HT-29 (cell line): ENCODE measurements around the gene C10orf143. TPM values are rescaled to one million over a fixed set of nuclear protein-coding genes. Genes with fewer than 3 reads are reported as not detected.
A peak's percentile ranks its signal among the peaks of the same experiment; 100 is the strongest.
"Not testable (repeated sequence)": the region's sequence is repeated elsewhere in the genome, so short reads cannot be mapped to it uniquely, and the experiment has no call there.

Experiments
- DNase-seq: peaks from one replicate; pipeline ENCODE4 v3.0.0-alpha.2; 2015; ENCODE audit warnings: low spot score
- total RNA-seq: library from RNA; depleted of rRNA; stranded (reverse); fragments of >200 nt; shearing (Covaris generic); gene quantifications from 2 replicates; pipeline ENCODE4 v1.2.3, GENCODE V29; 2014; rRNA removed

C10orf143 gene
- 0.91 TPM in 1 of 2 replicates, not detected in the other for total RNA-seq

DNA sequence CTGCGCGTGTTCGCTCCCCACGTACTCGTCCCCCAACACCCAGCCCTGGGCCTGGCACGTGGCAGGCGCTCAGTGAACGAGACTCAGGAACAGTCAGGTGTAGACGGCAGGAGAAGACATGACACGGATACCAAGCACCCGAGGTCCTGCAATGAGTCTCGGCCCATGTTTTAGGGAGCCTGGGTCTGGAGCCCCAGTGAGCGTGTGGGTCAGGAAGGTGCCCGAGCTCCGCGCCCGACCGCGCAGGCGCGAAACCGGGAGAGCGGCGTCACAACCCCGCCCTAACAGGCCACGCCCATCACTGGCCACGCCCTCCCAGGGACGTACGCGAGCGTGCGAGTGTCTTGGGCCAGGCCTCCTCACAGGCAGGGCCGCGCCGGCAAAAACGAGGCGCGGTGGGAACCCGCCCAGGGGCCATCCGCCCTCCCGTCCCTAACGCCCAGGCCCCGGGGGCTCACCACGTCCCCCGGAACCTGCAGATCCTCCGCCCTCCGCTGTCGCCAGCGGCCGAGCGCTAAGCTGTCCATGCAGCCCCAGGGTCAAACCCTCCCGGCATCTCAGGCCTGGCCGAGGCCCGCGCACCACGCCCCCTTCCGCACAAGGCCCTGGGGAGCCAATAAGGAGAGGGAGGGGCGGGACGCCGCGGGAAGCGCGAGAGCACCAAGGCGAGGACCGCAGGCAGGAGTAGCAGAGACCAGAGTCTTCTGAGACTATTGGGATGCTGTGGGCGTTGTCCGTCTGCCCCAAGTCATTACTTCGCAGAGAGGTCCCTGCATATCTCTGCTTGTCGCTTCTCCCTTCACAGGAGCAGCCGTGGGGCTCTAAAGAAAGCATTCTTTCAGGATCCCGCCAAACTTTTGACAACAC, at the start of gene C10orf143:
Gene C10orf143, minus strand, starts transcription at position 585 of the 867 bp plus-strand sequence. Its CDS starts 58 bp downstream, at position 527.
- DNase-seq: peak; percentile 93

DNA sequence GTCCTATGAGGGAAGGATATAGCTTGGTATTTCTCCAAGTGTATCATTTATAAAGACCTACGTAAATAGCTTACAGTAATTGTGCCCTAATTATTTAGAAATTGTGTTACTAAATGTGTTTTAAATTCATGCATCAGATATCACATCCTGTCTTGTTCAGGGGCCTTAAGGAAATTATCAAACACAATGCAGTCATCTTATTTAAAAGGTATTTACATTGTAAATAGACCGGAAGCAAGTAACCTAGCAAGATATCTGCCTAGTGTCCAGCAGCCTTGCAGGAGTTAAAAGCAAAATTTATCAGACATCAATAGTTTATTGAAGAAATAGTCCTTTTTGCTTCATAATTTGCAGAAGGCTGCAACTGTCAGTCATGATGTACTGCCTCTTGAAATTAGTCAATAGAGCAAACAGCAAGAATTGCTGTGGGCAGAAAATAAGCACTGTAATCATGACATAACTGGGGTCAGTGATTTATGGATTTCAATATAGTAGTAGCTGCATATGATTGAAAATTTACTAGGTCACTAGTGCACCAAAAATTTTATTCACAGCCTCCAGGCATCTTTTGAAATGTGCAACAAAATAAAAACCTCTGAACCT, 48.7 kb upstream of the C10orf143 start:
- DNase-seq: no peak

DNA sequence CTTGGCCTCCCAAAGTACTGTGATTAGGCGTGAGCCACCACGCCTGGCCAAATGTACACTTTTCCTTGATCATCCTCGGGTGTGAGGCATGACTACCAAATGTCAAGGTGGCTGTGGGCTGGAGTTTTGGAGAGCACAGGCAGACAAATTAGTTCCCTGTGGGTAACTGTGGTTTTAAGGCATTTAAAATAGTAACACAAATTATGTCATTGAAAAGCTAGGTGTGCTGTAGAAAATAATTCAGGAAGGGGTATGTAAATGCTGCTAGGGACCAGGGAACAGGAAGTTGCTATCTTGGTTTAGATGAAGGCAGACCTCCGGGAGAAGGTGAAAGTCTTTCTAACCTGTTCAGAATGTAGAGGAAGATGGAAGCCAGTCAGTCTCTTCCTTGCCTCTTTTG, 35.4 kb upstream of the C10orf143 start:
- no peak for DNase-seq

GRCh38 chr10:130141878-130142277, 31.2 kb upstream of the C10orf143 start:
- no peak for DNase-seq

DNA sequence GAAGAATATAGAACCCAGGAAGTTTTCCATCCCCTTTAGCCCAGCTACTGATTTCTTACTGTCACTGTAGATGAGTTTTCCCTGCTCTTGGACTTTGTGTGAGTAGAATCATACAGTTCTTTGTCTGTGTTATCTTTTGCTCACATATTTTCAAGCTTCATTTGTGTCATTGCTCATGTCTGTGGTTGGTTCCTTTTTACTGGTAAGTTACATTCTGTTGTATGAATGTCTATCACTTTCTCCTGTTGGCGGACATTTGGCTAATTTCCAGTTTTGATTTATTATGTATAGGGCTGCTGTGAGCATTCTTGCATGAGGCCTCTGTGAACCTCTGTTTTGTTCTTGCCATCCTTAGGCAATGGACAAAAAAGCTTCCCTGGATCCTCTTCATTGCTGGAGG, 30.8 kb upstream of the C10orf143 start:
- no peak for DNase-seq

DNA sequence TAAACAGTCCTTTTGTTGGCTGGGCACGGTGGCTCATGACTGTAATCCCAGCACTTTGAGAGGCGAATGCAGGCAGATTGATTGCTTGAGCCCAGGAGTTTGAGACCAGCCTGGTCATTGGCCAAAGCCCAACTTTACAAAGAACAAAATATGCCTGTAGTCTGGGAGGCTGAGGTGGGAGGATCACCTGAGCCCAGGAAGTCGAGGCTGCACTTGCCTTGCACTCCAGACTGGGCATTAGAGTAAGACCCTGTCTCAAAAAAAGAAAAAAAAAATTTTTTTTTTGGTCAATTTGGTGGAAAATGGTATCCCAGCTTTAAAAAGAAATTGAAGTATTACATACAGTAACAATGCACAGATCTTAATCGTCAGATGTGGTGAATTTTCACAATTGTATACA, 30.4 kb upstream of the C10orf143 start:
- no peak for DNase-seq

- no peak for DNase-seq
Measured at GRCh38 chr10:130140425-130140824, 29.8 kb upstream of the C10orf143 start.

- DNase-seq: peak; percentile 65
Measured at GRCh38 chr10:130138479-130138866, 27.8 kb upstream of the C10orf143 start.

DNA sequence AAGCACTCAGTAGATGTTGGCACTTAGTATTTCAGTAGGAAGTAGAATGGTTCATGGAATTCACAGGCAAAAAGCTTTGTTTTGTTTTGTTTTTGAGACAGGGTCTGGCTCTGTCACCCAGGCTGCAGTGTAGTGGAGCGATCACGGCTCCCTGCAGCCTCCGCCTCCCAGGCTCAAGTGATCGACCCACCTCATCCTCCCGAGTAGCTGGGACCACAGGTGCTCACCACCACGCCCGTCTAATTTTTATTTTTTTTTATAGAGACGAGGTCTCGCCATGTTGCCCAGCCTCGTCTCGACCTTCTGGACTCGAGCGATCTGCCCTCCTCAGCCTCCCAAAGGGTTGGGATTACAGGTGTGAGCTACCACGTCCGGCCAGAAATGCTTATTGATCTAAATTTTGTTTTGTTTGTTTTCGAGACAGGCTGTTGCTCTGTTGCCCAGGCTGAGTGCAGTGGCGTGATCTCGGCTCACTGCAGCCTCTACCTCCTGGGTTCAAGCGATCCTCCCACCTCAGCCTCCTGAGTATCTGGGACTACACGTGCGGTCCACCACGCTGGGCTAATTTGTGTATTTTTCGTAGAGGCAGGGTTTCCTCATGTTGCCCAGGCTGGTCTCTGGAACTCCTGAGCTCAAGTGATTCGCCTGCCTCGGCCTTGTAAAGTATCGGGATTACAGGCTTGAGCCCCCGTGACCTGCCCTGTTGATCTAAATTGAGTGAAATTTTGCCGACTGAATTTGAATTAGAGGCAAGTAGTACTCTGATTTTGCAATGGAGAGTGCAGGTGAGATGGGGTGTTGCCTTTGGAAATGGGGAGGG, 27.2 kb upstream of the C10orf143 start:
- DNase-seq: no peak

GRCh38 chr10:130137090-130137448, 26.4 kb upstream of the C10orf143 start:
- DNase-seq: peak; percentile 51

- DNase-seq: peak; percentile 84
Measured at GRCh38 chr10:130136226-130137089, 25.8 kb upstream of the C10orf143 start, which contains the start of gene GLRX3. TSS of gene GLRX3 (plus strand) at chr10:130136391. CDS start at chr10:130136421, 30 bp downstream.

- DNase-seq: no peak
Measured at GRCh38 chr10:130135676-130136225, 25.1 kb upstream of the C10orf143 start.

DNA sequence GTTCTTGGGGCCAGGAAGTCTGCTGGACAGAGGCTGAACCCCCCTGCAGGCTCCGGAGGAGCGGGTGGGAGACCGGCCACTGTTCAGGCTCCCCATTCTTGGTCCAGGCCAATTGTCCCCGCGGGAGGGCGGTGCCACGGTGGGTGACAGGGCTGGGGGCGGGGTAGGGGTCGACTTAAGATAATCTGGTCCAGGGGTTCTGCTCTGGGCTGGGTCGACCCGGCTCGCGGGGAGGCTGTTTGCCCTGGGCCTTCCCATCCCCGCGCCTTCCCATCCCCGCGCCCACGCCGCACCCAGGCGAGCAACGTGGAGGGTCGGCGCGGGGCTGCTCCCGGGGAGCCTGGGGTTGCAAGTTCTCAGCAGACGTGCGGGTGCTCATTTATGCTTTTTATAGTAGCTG, 18.3 kb upstream of the C10orf143 start:
- DNase-seq: no peak

DNA sequence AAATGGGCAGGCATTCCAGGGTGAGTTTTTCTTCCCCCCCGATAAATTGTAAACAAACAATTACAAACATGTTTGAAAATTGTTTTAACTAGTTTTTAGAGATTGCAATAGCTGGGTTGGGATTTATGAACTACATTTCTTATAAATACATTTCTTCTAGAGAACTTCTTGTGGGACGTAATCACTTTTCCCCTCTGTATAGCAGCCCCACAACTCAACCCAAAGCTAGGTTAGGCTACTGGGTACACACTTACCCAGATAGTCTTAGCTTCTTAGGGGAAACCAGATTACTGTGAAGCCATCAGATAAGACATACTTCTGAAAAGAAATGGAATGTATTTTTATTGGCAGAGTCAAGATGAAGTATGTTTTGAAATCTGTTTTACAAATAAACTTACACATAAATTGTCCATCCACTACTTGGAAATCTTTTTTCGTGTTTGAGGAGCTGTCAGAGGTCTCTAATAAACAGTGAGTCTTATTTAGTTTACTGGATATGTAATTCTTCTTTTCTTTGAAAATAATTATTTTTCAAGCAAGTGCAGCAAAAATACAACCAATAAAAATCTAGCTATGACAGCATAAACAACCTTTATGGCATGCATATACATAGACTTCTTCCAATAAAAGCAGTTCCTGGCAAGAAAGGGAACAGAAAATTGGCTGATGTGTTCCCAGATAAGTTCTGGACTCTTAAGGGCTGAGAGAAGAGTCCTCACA, 17.6 kb upstream of the C10orf143 start:
- no peak for DNase-seq

DNA sequence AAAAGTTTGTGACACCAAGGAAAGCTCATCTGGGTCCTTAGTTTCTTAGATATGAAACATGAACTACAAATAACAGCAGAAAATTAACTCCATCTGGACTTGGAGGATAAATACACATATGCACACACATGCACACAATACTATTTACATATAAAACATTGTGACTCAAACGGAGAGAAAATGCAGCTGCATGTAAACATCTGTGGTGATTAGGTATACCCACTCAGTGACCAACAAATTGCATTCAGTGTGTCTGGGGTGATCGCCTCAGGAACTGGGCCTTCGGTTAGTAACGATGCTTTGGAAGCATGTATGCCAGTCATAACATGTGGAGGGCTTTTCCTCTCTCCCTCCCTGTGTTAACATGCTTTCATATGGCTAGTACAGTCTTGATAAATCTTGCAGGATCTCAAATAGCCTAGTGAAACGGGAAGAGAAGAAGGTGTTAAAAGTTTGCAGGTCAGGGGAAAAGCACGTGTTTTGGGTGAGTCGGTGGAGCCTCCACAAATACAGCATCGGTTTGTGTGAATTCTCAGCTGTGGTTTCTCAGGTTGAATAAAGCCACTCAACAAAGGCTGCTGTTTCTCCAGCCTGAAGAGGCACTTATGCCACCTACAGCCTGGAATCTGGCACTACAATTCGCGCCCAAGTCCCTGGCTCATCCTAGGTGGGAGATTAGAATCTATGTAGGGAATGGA, 16.9 kb upstream of the C10orf143 start:
- peak; percentile 74 for DNase-seq

DNA sequence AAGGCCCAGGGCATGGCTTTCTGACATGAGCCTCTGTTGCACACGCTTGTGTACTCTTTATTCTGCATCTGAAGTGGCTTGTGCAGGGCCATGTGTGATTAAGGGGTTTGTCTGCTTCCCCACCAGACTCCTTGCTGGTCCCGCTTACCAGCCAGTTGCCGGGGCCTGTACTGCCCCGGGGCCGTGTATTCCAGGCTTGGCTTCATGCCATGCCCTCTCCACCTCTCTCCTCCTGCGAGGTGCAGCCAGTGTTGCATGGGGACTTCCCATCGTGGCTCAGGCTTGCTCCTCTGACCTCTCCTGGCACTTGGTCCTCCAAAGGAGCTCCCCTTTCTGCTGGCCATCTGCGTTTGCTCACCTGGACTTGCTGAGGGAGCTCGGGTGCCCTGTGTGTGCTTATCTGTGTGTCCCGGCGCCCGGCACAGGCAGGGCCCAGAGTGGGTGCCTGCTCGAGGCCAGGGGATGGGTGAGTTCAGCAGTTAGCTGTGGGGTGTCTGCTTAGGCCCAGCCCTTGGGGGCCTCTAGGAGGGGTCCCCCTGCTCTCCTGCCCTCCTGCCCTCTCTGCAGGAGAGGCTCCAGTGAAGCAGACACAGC, 11.0 kb upstream of the C10orf143 start:
- DNase-seq: no peak

DNA sequence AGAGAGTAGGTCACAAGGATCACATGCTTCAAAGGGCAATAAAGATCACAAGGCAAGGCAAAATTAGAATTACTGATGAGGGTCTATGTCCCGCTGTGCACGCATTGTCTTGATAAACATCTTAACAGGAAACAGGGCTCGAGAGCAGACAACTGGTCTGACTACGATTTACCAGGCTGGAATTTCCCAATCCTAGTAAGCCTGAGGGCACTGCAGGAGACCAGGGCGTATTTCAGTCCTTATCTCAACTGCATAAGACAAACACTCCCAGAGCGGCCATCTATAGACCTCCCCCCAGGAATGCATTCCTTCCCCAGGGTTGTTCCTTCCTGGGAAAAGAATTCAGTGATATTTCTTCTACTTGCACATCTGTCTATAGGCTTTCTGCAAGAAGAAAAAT, 6.9 kb upstream of the C10orf143 start:
- DNase-seq: not testable (repeated sequence)

DNA sequence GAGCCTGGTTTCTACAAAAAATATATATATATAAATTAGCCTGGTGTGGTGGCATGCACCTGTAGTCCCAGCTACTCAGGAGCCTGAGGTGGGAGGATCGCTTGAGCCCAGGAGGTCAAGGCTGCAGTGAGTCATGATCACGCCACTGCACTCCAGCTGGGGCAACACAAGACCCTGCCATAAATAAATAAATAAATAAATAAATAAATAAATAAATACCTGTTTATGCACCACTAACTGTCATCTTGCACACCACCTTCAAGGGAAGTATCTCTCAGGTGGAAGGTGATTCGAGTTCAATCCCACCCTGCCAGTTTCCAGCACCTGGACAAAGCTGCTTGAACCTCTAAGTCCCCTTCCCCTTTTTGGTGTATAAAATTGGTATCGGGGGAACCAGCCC, 6.3 kb upstream of the C10orf143 start:
- DNase-seq: not testable (repeated sequence)

DNA sequence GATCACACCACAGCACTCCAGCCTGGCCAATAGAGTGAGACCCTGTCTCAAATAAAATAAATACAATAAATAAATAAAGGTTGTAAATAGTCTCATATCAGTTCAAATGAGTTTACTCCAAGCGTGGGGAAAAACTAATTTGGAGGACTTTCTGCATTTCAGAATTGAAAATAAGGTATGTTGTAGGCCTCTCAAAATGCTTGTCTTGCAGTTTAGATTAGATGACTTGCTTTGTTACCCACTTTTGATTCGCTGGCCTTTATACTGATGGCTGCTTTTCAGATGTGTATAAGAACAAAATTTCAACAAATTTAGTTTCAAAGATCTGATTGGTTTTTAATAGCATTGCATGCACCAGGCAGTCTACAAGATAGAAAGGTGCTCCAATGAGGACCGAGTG, 2.2 kb upstream of the C10orf143 start:
- no peak for DNase-seq
